ENCODE data around the gene RAB21. TPM values are rescaled to one million over a fixed set of nuclear protein-coding genes. Genes with fewer than 3 reads are reported as not detected.

The RAB21 gene
- total and polyA plus RNA-seq, 2 of the 13 experiments (the other 11 are each of a cell fraction or from before 2014, with no cell fraction given): 4.4 to 50.9 TPM

- TF ChIP-seq ZNF275 (CRISPR knock-in tag; IDR thresholded peaks at IDR 0.05; ENCODE audit: borderline replicate concordance): 0 out of 2 replicates have a peak, but pooled peaks have one; percentile 4
- TF ChIP-seq SAP130 (CRISPR knock-in tag; IDR thresholded peaks at IDR 0.05; ENCODE audit: low read depth): peak; percentile 36
- TF ChIP-seq ZBTB1 (CRISPR knock-in tag; IDR thresholded peaks at IDR 0.05; ENCODE audit: borderline replicate concordance): no peak
- TF ChIP-seq ZFP1 (CRISPR knock-in tag; IDR thresholded peaks at IDR 0.05): no peak
- no peak for TF ChIP-seq ZNF780A (CRISPR knock-in tag; IDR thresholded peaks at IDR 0.05)
- peak; percentile 44 for TF ChIP-seq ASH2L (IDR thresholded peaks at IDR 0.05; ENCODE audit: insufficient read length, low read depth, low read length)
- no peak for TF ChIP-seq SOX6 (IDR thresholded peaks at IDR 0.05)
- peak; percentile 35; the same call in 1 of the 2 replicates for TF ChIP-seq SOX6 (CRISPR knock-in tag; IDR thresholded peaks at IDR 0.05)
- no peak for TF ChIP-seq ZSCAN29 (CRISPR knock-in tag; conservative IDR thresholded peaks at IDR 0.05)
- TF ChIP-seq TGIF2 (CRISPR knock-in tag; IDR thresholded peaks at IDR 0.05): peak; percentile 64; the same call in 1 of the 2 replicates
- TF ChIP-seq FOXA3 (CRISPR knock-in tag; IDR thresholded peaks at IDR 0.05): peak; percentile 62; the same call in 1 of the 2 replicates
- TF ChIP-seq FOSL2 (CRISPR knock-in tag; IDR thresholded peaks at IDR 0.05): peak; percentile 87
- no peak for TF ChIP-seq NCOA5 (CRISPR knock-in tag; IDR thresholded peaks at IDR 0.05)
- TF ChIP-seq SP4 (CRISPR knock-in tag; IDR thresholded peaks at IDR 0.05): no peak
- no peak for TF ChIP-seq THYN1 (CRISPR knock-in tag; IDR thresholded peaks at IDR 0.05; ENCODE audit: borderline replicate concordance, low read depth)
- no peak for TF ChIP-seq FOXA1 (IDR thresholded peaks at IDR 0.05)
- peak; percentile 65 for TF ChIP-seq FOXA1 (CRISPR knock-in tag; IDR thresholded peaks at IDR 0.05)
- 0 out of 3 replicates have a peak, but pooled peaks have one; percentile 38 for TF ChIP-seq MXI1 (IDR thresholded peaks at IDR 0.05; ENCODE audit: borderline replicate concordance, low read depth, low read length)
Observed at GRCh38 chr12:71840231-71840847, 85.7 kb downstream of the RAB21 start (continued).

Measured in HepG2 (cell line).